Epidermal melanocyte (primary cell): ENCODE measurements around the gene FAM184A.

ENCODE experiments used
- DNase-seq: peaks from one replicate; pipeline ENCODE4 v3.0.0; 2011; ENCODE audit warnings: low spot score; ENCODE audit not compliant: insufficient read length

Gene FAM184A

DNA sequence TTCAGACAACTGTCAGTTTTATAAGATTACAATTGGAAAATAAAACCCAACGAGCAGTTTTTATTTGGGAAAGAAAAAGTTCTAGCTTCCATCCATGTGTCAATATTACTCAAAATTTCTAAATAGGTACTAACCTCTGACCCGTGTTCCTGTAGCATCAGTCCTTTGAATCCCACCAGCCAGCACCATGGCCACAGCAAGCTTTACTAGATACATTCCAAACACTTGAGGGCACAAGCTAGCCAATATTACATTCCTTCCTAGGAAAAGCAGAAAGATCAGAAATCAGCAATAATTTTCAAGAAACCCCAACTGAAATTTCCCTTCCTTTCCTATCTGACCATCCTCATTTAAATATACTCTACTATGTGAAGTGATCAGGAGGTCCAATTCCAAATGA, 165.3 kb downstream of the FAM184A start:
- DNase-seq = no peak

DNA sequence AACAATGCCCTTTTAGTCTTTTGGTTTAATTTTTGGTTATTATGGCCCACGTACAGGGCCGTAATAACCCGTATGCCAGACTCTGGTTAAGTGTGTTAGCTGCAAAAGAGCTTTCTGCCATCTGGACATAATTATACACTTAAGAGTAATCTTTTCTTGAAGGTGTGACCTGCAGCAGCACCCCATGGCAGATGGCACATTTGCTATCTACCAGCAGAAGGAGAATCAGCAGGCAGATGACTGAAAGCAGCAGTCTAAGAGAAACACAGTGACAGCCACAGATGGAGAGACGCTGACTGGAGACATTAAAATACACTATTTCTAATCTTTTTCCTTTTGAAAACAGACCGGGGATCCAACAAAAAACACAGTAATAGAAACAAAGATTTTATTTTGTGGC, 165.8 kb downstream of the FAM184A start:
- DNase-seq = no peak
